ENCODE measurements around the gene DSP. TPM values are rescaled to one million over a fixed set of nuclear protein-coding genes. Genes with fewer than 3 reads are reported as not detected.

Gene DSP
- total RNA-seq, 2 donors from 2014 or later = 0.14 TPM; not detected in 1

DNA sequence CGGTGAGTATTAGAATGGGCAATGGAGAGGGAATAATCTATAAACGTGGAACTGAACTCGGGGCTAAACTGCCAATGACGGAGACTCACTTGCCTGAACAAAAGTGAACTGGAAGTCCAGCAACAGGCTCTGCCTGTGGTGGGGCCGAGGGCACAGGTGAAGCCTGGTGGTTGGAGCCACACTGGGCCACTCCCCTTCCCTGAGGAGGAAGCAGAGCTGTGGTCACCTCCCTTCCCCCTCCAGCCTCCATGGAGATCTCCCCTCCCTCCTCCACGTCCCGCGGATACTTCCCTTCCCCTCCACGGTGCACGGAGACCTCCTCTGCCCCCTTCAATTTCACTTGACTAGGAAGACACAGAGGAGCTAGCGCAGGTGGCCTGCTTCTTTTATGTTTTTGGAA lies 14.7 kb upstream of the DSP start:
- no peaks in the 10 kb centered on the region for H3K36me3 Mint-ChIP-seq
- no peak overlapping the region for H3K27ac Mint-ChIP-seq
- DNase-seq (ENCODE audit: low spot score in 2 of 2) (no peak), ATAC-seq (no peak)
- H3K9me3 Mint-ChIP-seq = no peaks in the 10 kb centered on the region

DNA sequence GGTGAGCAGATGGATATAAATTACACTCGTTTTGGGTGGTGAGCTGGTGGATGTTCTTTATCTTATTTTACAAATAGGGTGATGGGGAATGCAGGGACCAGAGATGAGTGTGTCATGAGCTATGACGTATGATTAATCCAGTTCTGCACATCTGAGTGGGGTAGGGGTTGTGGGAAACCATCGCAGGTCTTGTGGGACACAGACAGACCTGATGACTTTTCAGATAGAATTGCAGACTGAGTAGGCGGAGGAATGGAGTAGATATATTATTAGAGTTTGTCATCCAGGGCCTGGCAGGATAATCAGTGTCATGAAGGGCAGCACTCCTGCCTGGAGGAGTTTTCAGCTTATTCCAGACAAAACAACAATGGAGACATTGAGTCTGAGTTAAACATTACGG lies 12.9 kb upstream of the DSP start:
- ATAC-seq (no peak), DNase-seq (ENCODE audit: low spot score in 2 of 2) (no peak)
- Mint-ChIP-seq H3K9me3 (no peaks in the 10 kb centered on the region), H3K27ac (no peak overlapping the region), H3K36me3 (no peaks in the 10 kb centered on the region)

DNA sequence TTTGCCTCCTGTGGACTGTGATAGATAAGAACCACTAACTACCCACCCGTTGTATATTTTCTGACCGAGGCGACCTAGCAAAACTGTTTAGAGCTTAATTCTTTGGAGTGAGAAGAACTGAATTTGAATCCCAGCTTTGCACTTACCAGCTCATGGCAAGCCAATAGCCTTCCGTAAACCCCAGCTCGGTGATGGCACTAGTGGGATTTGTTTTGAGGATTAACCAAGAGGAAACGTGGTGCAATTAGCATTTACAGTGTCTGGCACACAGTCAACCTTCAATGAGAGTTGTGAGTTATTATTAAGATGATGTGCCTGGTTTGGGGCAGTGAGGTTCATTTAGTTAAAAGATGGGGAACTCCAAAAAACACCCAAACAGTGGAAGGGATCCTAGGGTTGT lies 12.3 kb upstream of the DSP start:
- no peaks in the 10 kb centered on the region for H3K9me3 Mint-ChIP-seq
- DNase-seq (ENCODE audit: low spot score in 2 of 2) = no peak
- H3K36me3 Mint-ChIP-seq = no peaks in the 10 kb centered on the region
- no peak for ATAC-seq
- H3K27ac Mint-ChIP-seq = no peak overlapping the region

DNA sequence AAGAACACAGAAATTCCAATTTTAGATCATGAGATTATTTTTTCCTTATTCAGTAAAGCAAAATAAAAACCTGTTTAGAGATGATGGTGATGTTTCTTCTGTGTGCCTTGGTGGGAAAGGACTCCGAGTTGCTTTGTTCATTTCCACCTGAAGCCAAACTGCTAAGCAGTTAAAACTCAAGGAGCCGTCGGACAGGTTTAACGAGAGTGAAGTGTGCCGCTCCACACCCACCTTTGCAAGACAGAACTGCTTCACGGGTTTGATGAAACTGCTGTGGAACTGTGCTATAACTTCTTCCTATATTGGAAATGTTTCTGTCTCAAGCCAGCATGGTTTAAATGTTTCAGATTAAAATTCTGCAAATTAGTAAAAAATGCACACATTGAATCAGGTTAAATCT lies 9.2 kb upstream of the DSP start:
- ATAC-seq = no peak
- Mint-ChIP-seq H3K9me3 (no peaks in the 10 kb centered on the region), H3K36me3 (no peaks in the 10 kb centered on the region), H3K27ac (no peak overlapping the region)
- DNase-seq (ENCODE audit: low spot score in 2 of 2) = no peak

- ATAC-seq (no peak), DNase-seq (ENCODE audit: low spot score in 2 of 2) (no peak)
- no peak overlapping the region for H3K27ac Mint-ChIP-seq
- H3K36me3 Mint-ChIP-seq = no peaks in the 10 kb centered on the region
- H3K9me3 Mint-ChIP-seq = no peaks in the 10 kb centered on the region
These were observed 8.7 kb upstream of the DSP start for GRCh38 chr6:7532821-7533220.

DNA sequence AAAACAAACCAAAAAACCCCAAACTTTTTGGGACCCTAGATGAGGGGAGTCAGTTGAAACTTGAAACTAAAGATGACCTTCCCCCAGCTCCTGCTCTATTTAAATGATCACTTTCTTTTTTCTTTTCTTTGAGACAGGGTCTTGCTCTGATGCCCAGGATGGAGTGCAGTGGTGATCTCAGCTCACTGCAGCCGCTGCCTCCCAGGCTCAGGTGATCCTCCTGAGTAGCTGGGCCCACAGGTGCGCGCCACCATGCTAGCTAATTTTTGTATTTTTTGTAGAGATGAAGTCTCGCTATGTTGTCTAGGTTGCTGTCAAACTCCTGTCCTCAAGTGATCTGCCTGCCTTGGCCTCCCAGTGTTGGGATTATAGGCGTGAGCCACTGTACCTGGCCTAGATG lies 7.3 kb upstream of the DSP start:
- DNase-seq (ENCODE audit: low spot score in 2 of 2) (no peak), ATAC-seq (no peak)
- H3K9me3 Mint-ChIP-seq = no peaks in the 10 kb centered on the region
- H3K27ac Mint-ChIP-seq = no peak overlapping the region
- H3K36me3 Mint-ChIP-seq = no peaks in the 10 kb centered on the region

- no peaks in the 10 kb centered on the region for H3K36me3 Mint-ChIP-seq
- ATAC-seq = no peak
- H3K9me3 Mint-ChIP-seq = no peaks in the 10 kb centered on the region
These were observed 6.0 kb upstream of the DSP start for GRCh38 chr6:7535498-7535897.

DNA sequence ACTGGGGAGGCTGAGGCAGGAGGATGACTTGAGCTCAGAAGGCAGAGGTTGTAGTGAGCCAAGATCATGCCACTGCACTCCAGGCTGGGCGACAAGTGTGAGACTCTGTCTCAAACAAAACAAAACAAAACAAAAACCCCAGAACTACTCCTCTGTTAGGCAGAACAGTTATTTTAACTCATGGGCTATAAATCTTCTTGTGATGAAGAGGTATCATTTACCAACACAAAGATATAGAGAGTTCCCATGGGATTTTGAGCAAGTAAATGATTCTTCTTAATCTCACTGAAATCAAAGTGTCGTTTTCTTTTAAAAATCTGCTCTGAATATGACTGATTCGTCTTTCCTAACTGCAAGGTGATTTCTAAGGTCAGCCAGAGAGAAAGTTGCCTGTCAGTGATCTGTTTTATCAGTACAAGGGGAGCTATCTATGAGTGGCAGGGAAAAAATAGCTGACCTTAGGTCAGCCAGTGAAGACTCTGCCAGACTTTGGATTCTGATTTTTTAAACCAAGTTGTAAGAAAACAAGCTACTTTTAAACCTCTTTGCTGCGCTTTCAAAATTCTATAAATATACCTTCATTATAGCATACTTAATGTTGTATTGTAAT lies 3.8 kb upstream of the DSP start:
- no peaks in the 10 kb centered on the region for H3K9me3 Mint-ChIP-seq

More at GRCh38 chr6:7535498-7535897, 6.0 kb upstream of the DSP start:
- no peak overlapping the region for H3K27ac Mint-ChIP-seq
- no peak for DNase-seq (ENCODE audit: low spot score in 2 of 2)

DNA sequence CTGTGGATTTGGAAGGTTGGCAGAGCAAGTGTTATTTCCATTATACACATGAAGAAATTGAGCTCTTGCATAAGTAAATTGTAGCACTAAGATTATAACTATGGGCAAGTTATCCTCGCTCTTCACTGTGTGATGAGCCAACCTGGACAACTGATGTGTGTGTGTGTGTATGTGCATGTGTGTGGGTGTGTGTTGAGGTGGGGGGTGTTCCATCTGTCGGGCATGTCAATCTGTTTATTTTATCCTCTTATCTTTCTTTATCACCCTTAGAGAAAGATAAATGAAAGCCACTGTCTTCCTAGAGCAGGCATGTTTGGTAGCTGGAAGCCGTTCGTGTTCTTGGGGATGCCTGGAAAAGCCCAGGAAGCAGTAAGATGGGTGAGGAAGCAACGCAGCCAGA lies 3.0 kb upstream of the DSP start:
- ATAC-seq (no peak), DNase-seq (ENCODE audit: low spot score in 2 of 2) (no peak)
- Mint-ChIP-seq H3K9me3 (no peaks in the 10 kb centered on the region), H3K36me3 (no peaks in the 10 kb centered on the region), H3K27ac (no peak overlapping the region)

More for the DNA sequence above, 3.8 kb upstream of the DSP start:
- ATAC-seq (no peak), DNase-seq (ENCODE audit: low spot score in 2 of 2) (no peak)
- H3K36me3 Mint-ChIP-seq = no peaks in the 10 kb centered on the region
- H3K27ac Mint-ChIP-seq = no peak overlapping the region

DNA sequence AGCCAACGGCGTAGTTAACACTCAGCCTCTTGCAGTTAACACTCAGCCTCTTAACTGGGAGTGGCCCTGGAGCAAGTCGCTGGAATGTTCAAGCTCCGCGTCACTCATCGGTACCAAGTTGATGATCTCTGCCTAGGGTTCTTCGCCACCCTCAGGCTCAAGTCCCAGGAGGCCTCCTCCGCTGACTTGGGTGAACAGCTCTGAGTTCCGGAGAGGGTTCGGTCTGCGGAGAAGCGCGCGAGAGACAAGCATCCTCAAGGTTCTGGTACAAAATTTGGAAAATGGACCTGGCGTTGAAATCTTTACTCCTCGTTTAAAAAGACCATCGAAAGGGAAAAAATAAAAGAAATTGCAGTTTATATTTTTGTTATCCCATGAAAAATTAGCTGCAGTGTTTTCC lies 876 bp upstream of the DSP start:
- Mint-ChIP-seq H3K9me3 (no peaks in the 10 kb centered on the region), H3K27ac (no peak overlapping the region), H3K36me3 (peaks cover 0 to 5% of the 10 kb centered on the region in 2 donors)
- DNase-seq (ENCODE audit: low spot score in 2 of 2) (no peak), ATAC-seq (no peak)

DNA sequence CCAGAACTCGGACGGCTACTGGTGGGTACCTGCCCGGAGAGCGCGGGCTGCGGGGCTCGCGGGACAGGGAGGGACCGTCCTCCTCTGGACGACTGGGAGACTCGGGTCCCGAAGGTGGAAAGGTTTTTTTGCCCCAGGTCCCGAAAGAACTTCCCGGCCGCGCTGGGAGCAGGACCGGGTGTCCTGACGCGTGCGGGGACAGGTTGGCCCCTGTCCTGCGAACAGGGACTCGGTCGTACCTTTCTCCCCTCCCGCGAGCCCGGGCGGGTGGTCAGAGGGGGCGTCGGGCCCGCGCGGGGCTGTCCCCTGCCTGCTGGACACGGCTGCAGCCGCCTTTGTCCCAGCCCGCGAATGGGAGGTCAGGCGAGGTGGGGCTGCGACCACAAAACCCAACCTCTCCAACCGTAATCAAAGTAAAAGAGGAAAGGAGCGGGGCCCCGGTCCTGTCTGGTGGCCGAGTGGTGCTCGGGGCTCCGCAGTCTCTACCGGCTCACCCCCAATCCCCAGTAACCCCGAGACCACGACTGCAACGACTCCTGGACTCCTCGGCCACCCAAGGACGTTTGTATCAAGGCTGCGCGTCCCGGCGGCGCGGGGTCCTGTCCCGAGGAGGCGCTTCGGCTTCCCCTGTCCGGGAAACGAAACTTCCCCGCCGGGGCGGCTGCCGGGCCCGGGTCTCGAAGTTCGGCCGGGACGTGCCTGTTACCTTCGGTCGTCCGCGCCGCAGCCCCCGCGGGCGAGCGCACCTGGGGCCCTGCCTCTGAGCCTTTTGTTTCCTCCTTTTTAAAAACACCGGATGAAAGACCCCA lies 798 bp downstream of the DSP start:
- H3K36me3 Mint-ChIP-seq = peaks cover 0 to 5% of the 10 kb centered on the region in 2 donors
- ATAC-seq (peak in 1 of 2 donors; percentile 11), DNase-seq (ENCODE audit: low spot score in 2 of 2) (peak in 1 of 2 donors; percentile 11)
- H3K9me3 Mint-ChIP-seq = no peaks in the 10 kb centered on the region
- no peak overlapping the region for H3K27ac Mint-ChIP-seq

- no peaks in the 10 kb centered on the region for H3K9me3 Mint-ChIP-seq
- DNase-seq (ENCODE audit: low spot score in 2 of 2) (no peak), ATAC-seq (no peak)
- peaks cover 0 to 5% of the 10 kb centered on the region in 2 donors for H3K36me3 Mint-ChIP-seq
- no peak overlapping the region for H3K27ac Mint-ChIP-seq
These were observed 1.6 kb downstream of the DSP start for GRCh38 chr6:7542874-7543624.

DNA sequence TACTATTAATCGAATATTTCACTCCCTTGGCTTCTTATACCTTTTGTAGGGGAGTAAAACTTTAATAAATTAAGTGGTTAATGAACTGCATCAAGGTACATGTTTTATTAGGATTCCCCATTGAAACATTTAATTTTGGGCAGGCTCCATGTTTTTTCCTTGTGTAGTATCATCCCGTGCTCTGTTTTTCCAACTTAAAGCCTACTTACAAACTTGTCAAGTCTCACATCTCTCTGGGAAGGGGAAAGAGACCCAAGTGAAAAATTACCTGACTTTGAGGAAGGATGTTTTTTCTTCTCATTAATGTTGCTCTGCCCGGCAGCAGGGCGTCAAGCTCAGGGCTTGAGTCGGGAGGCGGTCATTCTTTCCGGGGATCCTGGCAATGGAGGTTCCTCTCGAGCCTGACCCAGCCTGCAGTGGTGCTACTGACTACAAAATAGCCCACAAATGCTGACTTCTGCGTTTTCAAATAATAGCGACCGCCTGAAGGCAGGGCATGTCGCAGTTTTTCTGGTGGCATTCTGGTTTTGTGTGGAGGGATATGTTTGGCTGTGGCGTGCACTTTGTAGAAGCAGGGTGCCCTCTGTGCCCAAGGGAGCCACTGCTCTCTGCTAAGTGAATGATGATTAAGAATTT lies 2.4 kb downstream of the DSP start:
- Mint-ChIP-seq H3K27ac (no peak overlapping the region), H3K9me3 (no peaks in the 10 kb centered on the region), H3K36me3 (peaks cover 0 to 5% of the 10 kb centered on the region in 2 donors)
- DNase-seq (ENCODE audit: low spot score in 2 of 2) (no peak), ATAC-seq (no peak)

- Mint-ChIP-seq H3K9me3 (no peaks in the 10 kb centered on the region), H3K36me3 (peaks cover 0 to 5% of the 10 kb centered on the region in 2 donors), H3K27ac (no peak overlapping the region)
- DNase-seq (ENCODE audit: low spot score in 2 of 2) (no peak), ATAC-seq (no peak)
These were observed 3.1 kb downstream of the DSP start for GRCh38 chr6:7544597-7544996.

GRCh38 chr6:7545316-7546019 lies 4.0 kb downstream of the DSP start:
- H3K27ac Mint-ChIP-seq = no peak overlapping the region
- ATAC-seq (no peak), DNase-seq (ENCODE audit: low spot score in 2 of 2) (no peak)
- H3K36me3 Mint-ChIP-seq = peaks cover 0 to 5% of the 10 kb centered on the region in 2 donors
- no peaks in the 10 kb centered on the region for H3K9me3 Mint-ChIP-seq

DNA sequence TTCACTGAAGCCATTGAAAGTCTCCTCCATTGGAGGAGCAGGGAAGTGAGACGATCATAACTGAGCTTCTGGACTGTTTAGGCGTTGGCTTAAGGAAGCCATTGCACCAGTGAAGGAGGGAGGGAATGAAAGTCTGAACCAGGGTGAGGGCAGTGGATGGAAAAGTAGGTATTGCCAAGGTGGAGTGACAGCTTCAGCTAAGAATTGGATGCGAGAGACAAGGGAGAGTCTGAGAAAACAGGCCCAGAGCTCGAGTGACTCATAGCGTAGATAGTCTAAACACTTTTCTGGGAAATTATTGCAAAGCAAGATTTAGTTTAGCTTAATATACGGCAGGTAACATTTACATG lies 4.5 kb downstream of the DSP start:
- no peak for ATAC-seq
- peaks cover 0 to 5% of the 10 kb centered on the region in 2 donors for H3K36me3 Mint-ChIP-seq
- H3K9me3 Mint-ChIP-seq = no peaks in the 10 kb centered on the region
- no peak overlapping the region for H3K27ac Mint-ChIP-seq
- DNase-seq (ENCODE audit: low spot score in 2 of 2) = no peak
